HG03342 (cell line): ENCODE data around the gene TTL.
"Not testable (repeated sequence)": the region's sequence is repeated elsewhere in the genome, so short reads cannot be mapped to it uniquely, and the experiment has no call there.

ENCODE experiments used
- ATAC-seq: cut with Tn5 transposase; IDR thresholded peaks from one replicate; pipeline ENCODE4 v1.9.1; 2021; ENCODE audit warnings: mild to moderate bottlenecking, moderate library complexity; ENCODE audit not compliant: unreplicated experiment

The TTL gene

GRCh38 chr2:112481528-112482233 lies at the start of gene TTL:
Gene TTL (plus strand): TSS chr2:112482156. CDS start chr2:112482345, 189 bp downstream.
- ATAC-seq, result peak; percentile 71

DNA sequence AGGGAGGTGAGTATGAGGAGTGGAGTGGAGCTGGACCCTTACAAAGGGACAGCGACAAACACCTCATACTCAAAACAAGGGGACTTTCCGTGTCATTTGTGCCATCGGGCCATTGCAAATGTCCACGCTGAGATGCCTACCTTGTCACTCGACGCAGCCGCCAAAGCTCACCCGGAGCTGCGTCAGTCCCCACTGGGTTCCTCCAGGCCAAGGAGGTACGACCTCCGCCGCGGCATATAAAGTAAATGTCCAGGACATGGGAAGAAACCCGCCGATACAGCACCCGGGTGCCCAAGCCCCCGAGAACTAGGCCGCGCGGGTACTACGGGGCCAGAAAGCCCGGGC lies 49.6 kb upstream of the TTL start:
- not testable (repeated sequence) for ATAC-seq

GRCh38 chr2:112432735-112433479 lies 49.0 kb upstream of the TTL start:
- peak; percentile 46 for ATAC-seq

DNA sequence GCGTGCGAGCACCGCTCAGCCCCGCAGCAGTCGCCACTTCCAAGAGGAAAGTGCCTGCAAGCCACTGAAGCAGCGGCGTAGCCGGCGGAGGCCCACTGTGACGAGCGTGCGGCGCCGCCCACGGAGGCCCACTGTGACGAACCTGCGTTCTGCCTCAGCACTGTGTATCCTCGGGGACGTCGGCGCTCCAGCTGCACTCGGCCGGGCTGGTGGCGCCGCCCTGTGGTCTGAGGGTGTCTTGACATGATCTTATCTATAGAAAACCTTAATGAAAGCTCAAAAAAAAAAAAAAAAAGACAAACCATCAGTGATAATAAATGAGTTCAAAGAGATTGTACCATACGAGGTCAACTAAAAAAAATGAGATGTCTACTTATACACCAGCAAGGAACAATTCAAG lies 48.5 kb upstream of the TTL start, which contains the start of gene RGPD8:
RGPD8 (minus strand) TSS at position 166 of the 400 bp plus-strand sequence. CDS start 192 bp downstream, outside the sequence.
- peak; percentile 96 for ATAC-seq

DNA sequence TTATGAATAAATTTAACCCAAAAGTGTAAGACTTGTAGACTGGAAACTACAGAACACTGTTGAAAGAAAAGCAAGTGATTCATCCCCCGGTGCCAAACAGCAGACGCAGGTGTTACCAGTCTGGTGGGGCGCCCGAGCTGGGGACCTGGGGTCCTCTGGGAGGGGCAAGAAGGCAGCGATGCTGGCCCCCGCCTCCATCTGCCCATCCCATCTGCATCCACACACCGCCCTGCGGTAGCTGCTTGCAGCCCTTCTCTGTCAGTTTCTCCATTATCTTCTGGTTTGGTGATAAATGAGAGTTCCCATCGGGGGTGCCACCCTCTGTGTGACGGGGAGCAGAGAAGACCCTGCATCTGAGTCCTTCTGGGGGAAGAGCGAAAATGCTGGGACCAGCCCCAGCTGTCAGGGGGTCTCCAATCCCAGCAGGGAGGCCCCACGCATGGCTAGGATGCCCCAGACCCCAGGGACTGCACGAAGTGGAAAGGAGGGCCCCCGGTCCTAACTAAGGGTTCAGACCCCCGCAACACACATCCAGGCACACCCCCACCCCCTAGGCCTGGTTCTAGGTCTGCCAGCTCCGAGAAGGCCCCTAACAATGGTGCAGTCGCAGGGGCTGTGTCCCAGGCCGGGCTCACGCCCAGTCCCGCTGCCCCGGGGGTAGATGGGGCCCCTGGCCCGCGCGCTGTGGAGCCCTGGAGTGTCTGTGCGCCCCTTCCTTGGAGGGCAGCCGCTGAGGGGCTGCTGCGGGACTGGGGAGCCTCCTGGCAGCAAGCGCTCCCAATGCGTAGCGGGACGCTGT lies 47.8 kb upstream of the TTL start:
- no peak for ATAC-seq

- ATAC-seq, result not testable (repeated sequence)
Observed at GRCh38 chr2:112434890-112435715, 46.9 kb upstream of the TTL start.

DNA sequence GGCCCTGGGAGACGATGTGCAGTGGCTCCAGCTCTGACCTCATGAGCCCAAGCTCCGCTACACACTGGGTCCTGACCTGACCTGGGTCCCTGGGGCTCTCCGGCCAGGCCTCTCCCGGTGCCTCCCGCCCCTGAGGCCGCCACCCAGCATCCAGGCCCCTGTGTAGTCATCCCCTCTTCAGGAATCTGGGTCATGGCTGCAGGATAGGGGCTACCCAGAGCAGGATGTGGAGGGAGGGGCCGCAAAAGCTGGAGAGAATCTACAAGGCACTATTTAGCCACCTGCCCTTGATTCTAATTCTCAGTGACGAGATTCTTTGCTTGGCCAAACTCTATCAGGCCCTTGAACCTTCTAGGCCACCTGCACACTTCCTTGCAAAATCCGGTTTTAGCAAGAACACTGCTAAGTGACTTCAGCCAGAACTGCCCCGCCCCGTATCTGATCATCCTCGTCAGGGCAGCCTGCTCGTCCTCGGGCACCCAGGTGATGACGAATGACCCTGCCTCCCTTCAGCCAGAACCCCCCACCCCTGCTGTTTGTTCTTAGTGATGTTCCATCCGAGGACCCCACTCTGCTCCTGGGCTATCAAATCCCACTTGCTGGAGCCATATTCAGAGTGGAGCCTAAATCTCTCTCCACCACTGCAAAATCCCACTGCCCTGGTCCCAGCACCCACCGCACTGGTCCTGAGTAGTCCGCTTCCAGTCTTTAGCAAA lies 46.1 kb upstream of the TTL start:
- ATAC-seq, result not testable (repeated sequence)

GRCh38 chr2:112436993-112437392 lies 45.0 kb upstream of the TTL start:
- not testable (repeated sequence) for ATAC-seq

DNA sequence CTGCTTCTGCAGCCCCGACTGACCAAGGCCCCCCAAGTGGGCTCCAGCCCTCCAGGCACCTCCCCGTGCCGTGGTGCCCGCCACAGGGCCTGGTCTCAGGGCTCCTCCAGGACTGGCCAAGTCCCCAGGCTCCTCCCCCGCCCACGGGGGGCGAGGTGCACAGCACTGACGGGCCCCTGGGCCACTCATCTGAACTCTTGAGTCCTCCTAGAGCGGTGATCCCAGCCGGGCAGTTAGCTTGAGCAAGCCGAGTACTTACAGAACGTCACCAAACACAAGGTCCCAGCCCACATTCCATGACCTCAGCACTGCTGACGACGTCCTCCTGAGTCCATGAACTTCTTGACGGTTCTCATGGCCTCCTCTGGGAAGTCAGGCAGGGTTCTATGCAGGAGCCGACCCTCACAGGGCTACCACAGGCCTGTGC lies 44.5 kb upstream of the TTL start:
- not testable (repeated sequence) for ATAC-seq

DNA sequence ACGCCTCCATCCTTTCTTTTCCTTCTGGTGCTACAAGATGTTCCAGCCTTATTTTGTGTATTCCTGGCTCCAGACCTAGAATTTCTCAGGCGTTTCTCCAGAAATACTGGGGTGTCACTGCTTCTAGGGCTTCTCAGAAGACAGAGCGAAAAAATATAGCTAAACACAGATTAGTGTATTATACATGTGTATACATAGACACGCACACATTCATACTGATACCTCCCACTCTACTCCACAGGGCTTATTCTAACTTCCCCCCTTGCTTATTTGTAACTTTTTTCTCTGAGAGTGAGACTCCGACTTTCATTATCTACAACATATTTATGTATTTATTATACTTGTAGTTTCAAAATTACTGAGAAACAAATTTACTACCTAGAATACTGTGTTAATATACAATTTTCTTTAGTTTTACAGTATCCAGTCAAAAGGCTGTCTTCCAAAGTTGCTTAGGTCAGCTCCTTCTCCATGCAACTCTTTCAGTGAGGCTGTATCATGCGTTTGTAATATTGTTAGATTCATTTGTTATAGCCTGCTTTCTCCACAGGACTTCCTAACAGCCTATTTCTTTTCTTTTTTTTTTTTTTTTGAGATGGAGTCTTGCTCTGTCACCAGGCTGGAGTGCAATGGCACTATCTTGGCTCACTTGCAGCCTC lies 43.2 kb upstream of the TTL start:
- ATAC-seq, result not testable (repeated sequence)

- not testable (repeated sequence) for ATAC-seq
Observed at GRCh38 chr2:112444256-112444655, 37.7 kb upstream of the TTL start.

DNA sequence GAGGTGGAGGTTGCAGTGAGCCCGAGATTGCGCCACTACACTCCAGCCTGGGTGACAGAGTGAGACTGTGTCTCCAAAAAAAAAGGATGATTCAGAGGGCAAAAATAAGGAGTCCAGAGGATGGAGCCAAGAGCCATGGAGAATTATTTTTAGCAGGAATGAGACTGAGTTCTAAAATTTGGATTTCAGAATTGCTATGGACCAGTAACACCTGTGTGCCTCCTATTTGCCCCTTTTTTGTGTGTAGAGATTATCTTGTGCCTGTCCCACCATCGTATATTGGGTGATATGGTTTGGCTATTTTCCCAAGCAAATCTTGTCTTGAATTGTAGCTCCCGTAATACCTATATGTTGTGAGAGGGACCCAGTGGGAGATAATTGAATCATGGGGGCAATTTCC lies 32.1 kb upstream of the TTL start:
- no peak for ATAC-seq

GRCh38 chr2:112451317-112451716 lies 30.6 kb upstream of the TTL start:
- no peak for ATAC-seq

DNA sequence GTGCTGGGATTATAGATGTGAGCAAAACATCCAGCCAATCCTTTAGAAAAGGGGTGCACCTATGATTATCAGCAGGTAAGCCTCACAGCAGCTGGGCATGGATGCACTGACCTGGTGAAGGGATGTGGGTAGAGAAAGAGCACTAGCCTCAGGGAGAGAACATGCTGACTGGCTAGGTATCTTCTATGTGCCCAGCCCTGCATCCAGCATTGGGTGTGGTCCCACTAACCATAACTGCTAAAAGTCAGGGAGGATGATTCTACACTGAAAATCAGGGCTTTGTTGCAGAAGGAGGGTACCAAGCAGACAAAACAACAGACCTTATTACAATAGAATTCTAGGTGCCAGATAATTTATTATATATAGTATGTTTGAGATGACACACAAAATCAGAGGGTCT lies 27.4 kb upstream of the TTL start:
- no peak for ATAC-seq

DNA sequence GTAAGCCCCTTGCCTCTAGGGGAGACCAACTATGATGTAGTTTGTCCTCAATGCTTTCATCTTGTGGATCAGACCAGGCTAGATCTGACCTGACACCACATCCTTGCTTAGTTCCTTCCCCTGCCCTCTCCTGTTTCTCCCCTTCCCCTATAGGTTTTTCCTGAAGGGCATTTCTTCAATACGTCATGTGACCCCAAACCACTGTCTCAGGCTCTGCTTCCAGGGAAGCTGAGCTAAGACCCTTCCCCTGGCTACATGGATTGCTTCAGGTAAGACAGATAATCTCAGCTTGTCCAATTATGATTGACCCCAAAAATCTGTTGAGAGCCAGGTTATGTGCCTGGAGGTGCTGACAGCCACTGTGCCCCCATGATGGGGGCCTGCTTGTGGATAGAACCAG lies 22.6 kb upstream of the TTL start:
- no peak for ATAC-seq

GRCh38 chr2:112462178-112462577 lies 19.8 kb upstream of the TTL start:
- ATAC-seq, result no peak

DNA sequence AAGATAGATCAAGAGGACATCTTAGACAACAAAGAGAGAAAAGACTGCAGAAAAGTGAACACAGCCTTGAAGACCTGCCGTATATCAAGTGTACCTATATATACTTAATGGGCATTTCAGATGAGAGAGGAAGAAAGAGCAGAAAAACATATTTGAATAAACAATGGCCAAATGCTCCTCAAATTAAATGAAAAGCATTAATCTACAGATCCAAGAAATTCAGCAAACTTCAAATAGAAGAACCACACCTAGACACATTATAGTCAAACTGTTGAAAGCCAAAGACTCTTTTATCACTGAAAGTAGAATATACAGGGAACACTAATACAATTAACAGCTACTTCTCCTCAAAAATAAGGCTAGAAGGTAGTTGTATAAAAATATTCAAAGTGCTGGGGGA lies 18.7 kb upstream of the TTL start:
- no peak for ATAC-seq

DNA sequence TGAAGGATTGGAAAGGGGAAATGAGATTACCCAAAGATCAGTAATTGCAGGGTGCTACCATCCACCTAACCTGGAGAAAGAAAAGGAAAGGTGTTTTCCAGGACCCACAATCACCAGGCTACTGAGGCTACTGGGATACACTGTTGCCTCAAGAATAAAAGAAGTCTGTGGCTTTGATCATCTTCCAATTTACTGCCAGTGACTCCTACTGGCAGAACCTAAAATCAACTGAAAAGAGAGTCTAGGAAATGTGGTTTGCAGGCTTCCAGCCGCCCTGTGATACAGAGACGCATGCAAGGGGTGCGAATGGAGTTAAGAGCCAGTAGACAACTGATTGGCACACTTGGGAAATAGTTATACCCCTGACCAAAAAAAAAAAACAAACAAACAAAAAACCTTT lies 16.6 kb upstream of the TTL start:
- ATAC-seq, result no peak

- ATAC-seq, result no peak
Observed at GRCh38 chr2:112472547-112473263, 9.3 kb upstream of the TTL start.
